Measurements from ENCODE around the gene PDE8B. TPM values are rescaled to one million over a fixed set of nuclear protein-coding genes. Genes with fewer than 3 reads are reported as not detected.
A peak's percentile ranks its signal among the peaks of the same experiment; 100 is the strongest.

Gene PDE8B
- total RNA-seq, 1 donor from 2014 or later, result 0.33 TPM

DNA sequence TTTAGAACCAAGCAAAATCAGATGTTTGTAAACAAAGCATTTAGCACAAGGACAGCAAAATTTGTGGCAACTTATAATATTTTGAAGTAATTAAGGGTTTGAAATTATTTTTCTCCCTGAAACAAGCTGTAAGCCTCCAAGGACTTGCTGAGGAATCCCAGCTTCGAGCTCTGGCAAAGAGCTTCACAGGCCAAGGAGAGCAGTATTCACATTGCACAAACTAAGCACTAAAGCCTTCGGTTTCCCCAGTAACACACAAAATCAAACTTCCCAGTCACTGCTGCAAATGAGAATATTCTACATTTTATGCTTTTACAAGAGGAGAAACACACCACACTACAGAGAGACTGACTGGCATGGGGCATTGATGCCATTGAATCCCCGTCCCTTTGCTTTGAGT lies 179.7 kb downstream of the PDE8B start:
- TF ChIP-seq, protein P1, sequence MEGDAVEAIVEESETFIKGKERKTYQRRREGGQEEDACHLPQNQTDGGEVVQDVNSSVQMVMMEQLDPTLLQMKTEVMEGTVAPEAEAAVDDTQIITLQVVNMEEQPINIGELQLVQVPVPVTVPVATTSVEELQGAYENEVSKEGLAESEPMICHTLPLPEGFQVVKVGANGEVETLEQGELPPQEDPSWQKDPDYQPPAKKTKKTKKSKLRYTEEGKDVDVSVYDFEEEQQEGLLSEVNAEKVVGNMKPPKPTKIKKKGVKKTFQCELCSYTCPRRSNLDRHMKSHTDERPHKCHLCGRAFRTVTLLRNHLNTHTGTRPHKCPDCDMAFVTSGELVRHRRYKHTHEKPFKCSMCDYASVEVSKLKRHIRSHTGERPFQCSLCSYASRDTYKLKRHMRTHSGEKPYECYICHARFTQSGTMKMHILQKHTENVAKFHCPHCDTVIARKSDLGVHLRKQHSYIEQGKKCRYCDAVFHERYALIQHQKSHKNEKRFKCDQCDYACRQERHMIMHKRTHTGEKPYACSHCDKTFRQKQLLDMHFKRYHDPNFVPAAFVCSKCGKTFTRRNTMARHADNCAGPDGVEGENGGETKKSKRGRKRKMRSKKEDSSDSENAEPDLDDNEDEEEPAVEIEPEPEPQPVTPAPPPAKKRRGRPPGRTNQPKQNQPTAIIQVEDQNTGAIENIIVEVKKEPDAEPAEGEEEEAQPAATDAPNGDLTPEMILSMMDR (IDR thresholded peaks at IDR 0.05; ENCODE audit: insufficient read depth, low read length, poor library complexity, severe bottlenecking), result no peak
- H3K36me3 ChIP-seq (ENCODE audit: control insufficient read depth, insufficient read depth, low read length), result no peaks in the 10 kb centered on the region
- H3K27me3 ChIP-seq (ENCODE audit: control insufficient read depth, insufficient read depth, low read length), result no peaks in the 10 kb centered on the region
- H3K4me3 ChIP-seq (ENCODE audit: low read depth, low read length), result no peak overlapping the region
- no peak for DNase-seq (ENCODE audit: low read depth)

DNA sequence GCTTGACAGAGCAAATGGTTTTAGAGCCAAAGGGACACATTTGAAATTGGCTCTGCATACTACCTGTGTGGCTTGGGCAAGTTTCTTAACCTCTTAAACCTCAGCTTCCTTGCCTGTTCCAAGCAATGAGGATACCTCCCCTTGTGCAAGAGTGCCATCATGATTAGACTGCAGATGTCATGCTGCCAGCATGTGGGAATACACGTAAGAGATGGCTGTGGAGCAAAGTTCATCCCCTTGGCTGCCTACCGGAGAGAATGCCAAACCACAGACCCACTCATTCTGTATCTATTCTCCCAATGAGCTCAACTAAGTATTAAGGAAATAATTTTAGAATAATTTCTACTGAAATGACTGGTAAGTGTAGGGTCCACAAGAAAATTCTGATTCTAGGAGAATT lies 180.3 kb downstream of the PDE8B start:
- DNase-seq (ENCODE audit: low read depth), result no peak
- no peak overlapping the region for H3K4me3 ChIP-seq (ENCODE audit: low read depth, low read length)
- no peaks in the 10 kb centered on the region for H3K27me3 ChIP-seq (ENCODE audit: control insufficient read depth, insufficient read depth, low read length)
- TF ChIP-seq, protein P1 (IDR thresholded peaks at IDR 0.05; ENCODE audit: insufficient read depth, low read length, poor library complexity, severe bottlenecking), result no peak
- H3K36me3 ChIP-seq (ENCODE audit: control insufficient read depth, insufficient read depth, low read length), result no peaks in the 10 kb centered on the region

DNA sequence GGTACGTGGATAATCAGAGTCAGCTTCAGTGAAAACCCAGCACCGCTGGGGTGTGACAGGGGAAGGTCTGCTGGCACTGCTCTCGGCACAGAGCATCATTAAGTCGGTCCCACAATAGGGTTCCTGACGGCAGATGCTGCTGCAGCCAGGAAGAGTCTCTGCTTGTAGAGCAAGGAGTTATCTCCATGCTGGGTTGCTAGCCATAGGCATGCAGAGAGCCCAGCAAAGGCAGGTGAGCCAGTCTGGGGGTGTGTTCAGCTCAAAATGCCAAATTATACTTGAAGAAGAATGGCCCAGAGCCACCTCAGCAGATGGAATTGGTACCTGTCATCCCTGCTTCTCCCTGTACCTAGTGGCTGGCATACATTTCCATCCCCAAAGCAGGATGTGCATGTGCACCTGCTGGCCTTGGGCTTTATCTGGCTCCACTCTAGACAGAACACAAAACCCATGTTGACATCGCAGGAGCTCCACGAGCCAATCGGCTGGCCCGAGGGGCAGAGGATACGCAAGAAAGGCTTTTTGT lies 180.8 kb downstream of the PDE8B start:
- TF ChIP-seq, protein P1 (IDR thresholded peaks at IDR 0.05; ENCODE audit: insufficient read depth, low read length, poor library complexity, severe bottlenecking), result no peak
- no peaks in the 10 kb centered on the region for H3K36me3 ChIP-seq (ENCODE audit: control insufficient read depth, insufficient read depth, low read length)
- H3K27me3 ChIP-seq (ENCODE audit: control insufficient read depth, insufficient read depth, low read length), result no peaks in the 10 kb centered on the region
- DNase-seq (ENCODE audit: low read depth), result no peak
- H3K4me3 ChIP-seq (ENCODE audit: low read depth, low read length), result no peak overlapping the region

DNA sequence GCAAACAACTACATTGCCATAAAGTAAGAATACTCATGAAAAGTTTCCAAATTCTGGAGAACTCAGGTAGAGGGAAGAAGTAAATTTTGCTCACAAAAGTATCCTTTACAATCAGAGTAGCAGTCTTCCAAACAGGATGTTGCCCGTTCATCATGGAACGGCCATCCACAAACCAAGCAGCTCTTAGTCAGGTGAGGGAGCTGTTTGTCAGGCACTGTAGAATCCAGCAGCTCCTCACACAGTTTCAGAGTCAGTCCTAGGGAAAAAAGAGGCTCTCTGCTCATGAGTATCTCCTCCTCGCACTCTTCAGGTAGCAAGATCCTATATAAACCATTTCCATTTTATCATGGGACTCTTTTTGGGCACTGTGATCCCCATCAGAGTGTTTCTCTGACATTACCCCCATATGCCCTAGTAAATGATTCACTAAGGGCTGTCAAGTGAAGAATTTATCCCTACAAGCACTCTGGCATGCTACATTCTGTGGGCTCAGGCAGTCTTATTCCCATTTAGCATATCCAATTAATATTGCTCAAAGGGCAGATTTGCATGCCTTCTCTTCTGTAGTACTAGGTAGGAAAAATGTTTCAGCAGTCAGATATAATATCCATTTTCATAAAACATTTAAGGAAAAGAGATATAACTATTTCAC lies 183.7 kb downstream of the PDE8B start:
- H3K36me3 ChIP-seq (ENCODE audit: control insufficient read depth, insufficient read depth, low read length), result no peaks in the 10 kb centered on the region
- no peak for DNase-seq (ENCODE audit: low read depth)
- no peaks in the 10 kb centered on the region for H3K27me3 ChIP-seq (ENCODE audit: control insufficient read depth, insufficient read depth, low read length)
- TF ChIP-seq, protein P1 (IDR thresholded peaks at IDR 0.05; ENCODE audit: insufficient read depth, low read length, poor library complexity, severe bottlenecking), result peak; percentile 17
- no peak overlapping the region for H3K4me3 ChIP-seq (ENCODE audit: low read depth, low read length)

DNA sequence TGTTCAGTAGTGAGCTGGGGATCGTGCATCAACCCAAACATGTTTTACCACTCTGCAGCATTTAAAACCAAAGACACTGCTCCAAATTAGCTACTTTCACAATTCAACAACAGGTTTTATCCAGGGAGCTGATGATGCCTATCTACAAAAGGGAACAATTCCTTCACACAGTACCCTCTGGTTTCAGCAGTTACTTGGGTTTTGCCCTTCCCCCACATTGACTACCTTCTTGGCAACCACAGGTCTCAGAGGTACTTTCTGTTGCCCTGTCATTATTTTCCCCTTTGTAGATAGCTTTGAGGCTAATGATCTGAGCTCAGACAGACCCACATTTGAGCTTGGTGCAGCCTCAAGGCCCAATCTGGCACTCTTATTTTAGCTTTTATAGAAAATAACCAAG lies 185.5 kb downstream of the PDE8B start:
- Histone ChIP-seq H3K36me3 (ENCODE audit: control insufficient read depth, insufficient read depth, low read length) (no peaks in the 10 kb centered on the region), H3K4me3 (ENCODE audit: low read depth, low read length) (no peak overlapping the region), H3K27me3 (ENCODE audit: control insufficient read depth, insufficient read depth, low read length) (no peaks in the 10 kb centered on the region)
- DNase-seq (ENCODE audit: low read depth), result no peak
- TF ChIP-seq, protein P1 (IDR thresholded peaks at IDR 0.05; ENCODE audit: insufficient read depth, low read length, poor library complexity, severe bottlenecking), result no peak

Measured in kidney epithelial cell (primary cell).